Stimulated activated CD8-positive, alpha-beta memory T cell treated with anti-CD3 and anti-CD28 coated beads, Interleukin-12 subunit alpha, Interleukin-12 subunit beta, amount 100 ng/mL, for 24 hours (primary cell): ENCODE results near the gene INS.

Experiments
- DNase-seq: peaks from one replicate; pipeline ENCODE4 v3.0.0-alpha.2; 2020; ENCODE audit errors: extremely low read depth

The INS gene

GRCh38 chr11:2160736-2161259, at the start of gene INS:
Gene INS, minus strand, starts transcription at chr11:2161209. Its CDS starts 238 bp downstream, at chr11:2160971.
- no peak for DNase-seq

- DNase-seq = no peak
These were observed 49.5 kb upstream of the INS start for GRCh38 chr11:2210366-2211112.

- no peak for DNase-seq
These were observed 48.9 kb upstream of the INS start for GRCh38 chr11:2209900-2210321.

- DNase-seq = no peak
These were observed 48.4 kb upstream of the INS start for GRCh38 chr11:2209370-2209801.

GRCh38 chr11:2208691-2209369, 47.8 kb upstream of the INS start:
- DNase-seq = no peak

GRCh38 chr11:2207773-2208621, 47.0 kb upstream of the INS start:
- DNase-seq = no peak

GRCh38 chr11:2207212-2207611, 46.2 kb upstream of the INS start:
- DNase-seq = no peak

GRCh38 chr11:2205981-2206690, 45.1 kb upstream of the INS start:
- no peak for DNase-seq

GRCh38 chr11:2205214-2205720, 44.3 kb upstream of the INS start:
- no peak for DNase-seq

GRCh38 chr11:2204361-2205213, 43.6 kb upstream of the INS start:
- no peak for DNase-seq

- no peak for DNase-seq
These were observed 42.6 kb upstream of the INS start for GRCh38 chr11:2203440-2204259.

- no peak for DNase-seq
These were observed 42.0 kb upstream of the INS start for GRCh38 chr11:2202900-2203439.

GRCh38 chr11:2202071-2202899, 41.3 kb upstream of the INS start:
- no peak for DNase-seq

GRCh38 chr11:2201542-2201941, 40.5 kb upstream of the INS start:
- DNase-seq = no peak

GRCh38 chr11:2200957-2201519, 40.0 kb upstream of the INS start:
- no peak for DNase-seq

- DNase-seq = no peak
These were observed 39.5 kb upstream of the INS start for GRCh38 chr11:2200536-2200935.

GRCh38 chr11:2199466-2200341, 38.7 kb upstream of the INS start:
- no peak for DNase-seq
